Mucosa of stomach (tissue), 1 donor: ENCODE data around the gene SUGT1.

ENCODE experiments used
- H3K27me3 ChIP-seq: one replicate; pipeline ENCODE4 v1.7.0; 2013; ENCODE audit warnings: mild to moderate bottlenecking, low read length; ENCODE audit not compliant: control insufficient read depth, insufficient read depth
- H3K36me3 ChIP-seq: one replicate; pipeline ENCODE4 v1.7.0; 2013; ENCODE audit warnings: low read length; ENCODE audit not compliant: control insufficient read depth, insufficient read depth
- H3K4me1 ChIP-seq: one replicate; pipeline ENCODE4 v1.7.0; 2013; ENCODE audit warnings: mild to moderate bottlenecking, low read length; ENCODE audit not compliant: control insufficient read depth, insufficient read depth
- H3K4me3 ChIP-seq: one replicate; pipeline ENCODE4 v1.7.0; 2013; ENCODE audit warnings: low read length
- H3K9ac ChIP-seq: one replicate; pipeline ENCODE4 v1.7.0; 2013; ENCODE audit warnings: mild to moderate bottlenecking, low read length, moderate library complexity
- H3K9me3 ChIP-seq: one replicate; pipeline ENCODE4 v1.7.0; 2013; ENCODE audit warnings: mild to moderate bottlenecking, low read length, moderate library complexity; ENCODE audit not compliant: control insufficient read depth
- donor health status: Pancreatic carcinoma.

Gene SUGT1

GRCh38 chr13:52638666-52639328 lies 13.8 kb upstream of the SUGT1 start:
- no peaks in the 10 kb centered on the region for H3K4me1 ChIP-seq
- H3K36me3 ChIP-seq = no peaks in the 10 kb centered on the region
- H3K9ac ChIP-seq = no peak overlapping the region
- no peak overlapping the region for H3K4me3 ChIP-seq
- H3K27me3 ChIP-seq = no peaks in the 10 kb centered on the region
- H3K9me3 ChIP-seq = no peaks in the 10 kb centered on the region

- Histone ChIP-seq H3K9ac (no peak within 1 kb of the TSS), H3K4me3 (no peak within 1 kb of the TSS), H3K4me1 (no peaks in the 10 kb centered on the region), H3K36me3 (no peaks in the 10 kb centered on the region), H3K27me3 (no peaks in the 10 kb centered on the region), H3K9me3 (no peaks in the 10 kb centered on the region)
These were observed 10.5 kb upstream of the SUGT1 start, which contains the start of gene HNRNPA1L2 for GRCh38 chr13:52642131-52642530. Gene HNRNPA1L2 (plus strand): TSS chr13:52642431. CDS start chr13:52642493, 62 bp downstream.

GRCh38 chr13:52644108-52644507 lies 8.5 kb upstream of the SUGT1 start:
- Histone ChIP-seq H3K4me3 (no peak overlapping the region), H3K36me3 (no peaks in the 10 kb centered on the region), H3K9me3 (no peaks in the 10 kb centered on the region), H3K9ac (no peak overlapping the region), H3K27me3 (no peaks in the 10 kb centered on the region), H3K4me1 (no peaks in the 10 kb centered on the region)

GRCh38 chr13:52646967-52647366 lies 5.7 kb upstream of the SUGT1 start:
- no peaks in the 10 kb centered on the region for H3K9me3 ChIP-seq
- no peak overlapping the region for H3K4me3 ChIP-seq
- peaks cover 7% of the 10 kb centered on the region for H3K4me1 ChIP-seq
- H3K36me3 ChIP-seq = no peaks in the 10 kb centered on the region
- H3K9ac ChIP-seq = no peak overlapping the region
- no peaks in the 10 kb centered on the region for H3K27me3 ChIP-seq

- H3K27me3 ChIP-seq = no peaks in the 10 kb centered on the region
- no peak overlapping the region for H3K9ac ChIP-seq
- H3K9me3 ChIP-seq = no peaks in the 10 kb centered on the region
- H3K4me3 ChIP-seq = no peak overlapping the region
- no peaks in the 10 kb centered on the region for H3K36me3 ChIP-seq
- peaks cover 11% of the 10 kb centered on the region for H3K4me1 ChIP-seq
These were observed 1.9 kb upstream of the SUGT1 start for GRCh38 chr13:52650731-52651130.

DNA sequence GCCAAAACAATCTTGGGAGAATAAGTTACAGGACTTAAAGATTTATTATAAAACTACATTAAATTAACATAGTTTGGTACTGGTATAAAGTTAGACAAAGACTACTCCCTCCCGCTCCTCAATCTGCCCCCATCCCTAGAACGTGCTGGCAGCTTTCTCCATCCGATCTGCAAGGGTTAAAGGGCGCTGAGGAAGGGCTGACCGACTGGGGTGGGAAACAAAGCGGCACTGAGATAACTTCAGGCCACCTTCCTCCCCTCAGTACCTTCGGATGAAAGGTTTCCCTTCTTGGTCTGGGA lies 790 bp upstream of the SUGT1 start:
- H3K9me3 ChIP-seq = no peaks in the 10 kb centered on the region
- peaks cover 11% of the 10 kb centered on the region for H3K4me1 ChIP-seq
- H3K36me3 ChIP-seq = no peaks in the 10 kb centered on the region
- no peaks in the 10 kb centered on the region for H3K27me3 ChIP-seq
- H3K9ac ChIP-seq = peak overlapping the region; percentile 85
- peak overlapping the region; percentile 78 for H3K4me3 ChIP-seq

DNA sequence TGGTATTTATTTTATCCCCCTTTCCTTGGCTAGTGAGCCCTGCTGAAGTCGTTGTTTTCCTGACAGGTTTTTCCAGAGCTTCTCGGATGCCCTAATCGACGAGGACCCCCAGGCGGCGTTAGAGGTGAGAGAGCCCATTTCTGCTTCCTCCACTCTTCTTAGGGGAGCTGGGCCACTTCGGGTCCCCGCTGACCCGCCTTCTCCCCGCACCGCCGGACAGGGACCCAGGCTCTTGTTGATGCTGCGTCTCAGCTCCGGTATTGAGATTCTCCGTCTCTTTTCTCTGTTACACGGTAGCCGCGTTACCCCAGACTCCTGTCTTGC lies 306 bp downstream of the SUGT1 start:
- H3K4me3 ChIP-seq = peak overlapping the region; percentile 78
- H3K36me3 ChIP-seq = no peaks in the 10 kb centered on the region
- peak overlapping the region; percentile 85 for H3K9ac ChIP-seq
- H3K9me3 ChIP-seq = no peaks in the 10 kb centered on the region
- H3K27me3 ChIP-seq = no peaks in the 10 kb centered on the region
- H3K4me1 ChIP-seq = peaks cover 11% of the 10 kb centered on the region

DNA sequence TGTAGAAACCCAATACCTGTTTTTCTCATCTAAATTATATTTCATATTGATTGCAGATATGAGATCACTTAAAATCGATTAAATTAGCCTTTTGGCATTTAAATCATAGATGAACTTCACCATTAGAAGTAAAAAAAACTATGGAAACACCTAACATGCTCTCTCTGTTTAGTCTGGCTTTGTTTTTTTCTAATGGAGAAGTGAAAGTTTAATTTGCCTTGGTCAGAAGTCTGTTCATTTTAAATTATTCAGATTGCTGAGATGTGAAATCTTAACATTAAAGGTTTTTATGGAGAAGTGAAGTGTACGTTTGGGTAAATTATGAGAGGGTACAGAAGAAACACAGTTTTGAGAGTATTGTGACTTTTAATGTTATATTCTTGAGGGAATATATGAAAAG lies 6.7 kb downstream of the SUGT1 start:
- Histone ChIP-seq H3K27me3 (no peaks in the 10 kb centered on the region), H3K9ac (no peak overlapping the region), H3K36me3 (no peaks in the 10 kb centered on the region), H3K4me3 (no peak overlapping the region), H3K9me3 (no peaks in the 10 kb centered on the region), H3K4me1 (no peaks in the 10 kb centered on the region)

GRCh38 chr13:52664272-52664671 lies 11.6 kb downstream of the SUGT1 start:
- no peaks in the 10 kb centered on the region for H3K4me1 ChIP-seq
- H3K27me3 ChIP-seq = no peaks in the 10 kb centered on the region
- no peaks in the 10 kb centered on the region for H3K9me3 ChIP-seq
- no peak overlapping the region for H3K4me3 ChIP-seq
- H3K36me3 ChIP-seq = no peaks in the 10 kb centered on the region
- no peak overlapping the region for H3K9ac ChIP-seq

GRCh38 chr13:52665325-52665724 lies 12.7 kb downstream of the SUGT1 start:
- no peak overlapping the region for H3K4me3 ChIP-seq
- H3K9me3 ChIP-seq = no peaks in the 10 kb centered on the region
- H3K36me3 ChIP-seq = no peaks in the 10 kb centered on the region
- no peaks in the 10 kb centered on the region for H3K4me1 ChIP-seq
- no peaks in the 10 kb centered on the region for H3K27me3 ChIP-seq
- H3K9ac ChIP-seq = no peak overlapping the region

DNA sequence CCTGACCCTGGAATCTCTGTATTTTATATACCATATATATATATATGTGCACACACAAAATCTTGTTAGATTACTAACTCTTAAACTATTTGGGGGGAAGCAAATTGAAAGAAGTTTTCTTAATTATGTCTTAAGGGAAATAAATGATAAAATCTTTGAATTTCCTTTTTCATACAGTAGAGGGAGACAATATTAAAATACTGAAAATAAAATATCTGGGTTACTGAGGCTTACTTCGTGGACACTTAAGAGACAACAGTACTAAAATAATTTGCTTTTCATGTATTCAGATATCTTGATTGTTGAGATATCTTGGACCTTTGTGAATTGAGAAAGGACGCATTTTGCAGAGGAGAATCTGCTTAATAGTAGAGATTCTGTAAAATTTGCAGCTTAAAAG lies 17.0 kb downstream of the SUGT1 start:
- Histone ChIP-seq H3K9ac (no peak overlapping the region), H3K9me3 (no peaks in the 10 kb centered on the region), H3K4me3 (no peak overlapping the region), H3K27me3 (no peaks in the 10 kb centered on the region), H3K36me3 (no peaks in the 10 kb centered on the region), H3K4me1 (no peaks in the 10 kb centered on the region)

DNA sequence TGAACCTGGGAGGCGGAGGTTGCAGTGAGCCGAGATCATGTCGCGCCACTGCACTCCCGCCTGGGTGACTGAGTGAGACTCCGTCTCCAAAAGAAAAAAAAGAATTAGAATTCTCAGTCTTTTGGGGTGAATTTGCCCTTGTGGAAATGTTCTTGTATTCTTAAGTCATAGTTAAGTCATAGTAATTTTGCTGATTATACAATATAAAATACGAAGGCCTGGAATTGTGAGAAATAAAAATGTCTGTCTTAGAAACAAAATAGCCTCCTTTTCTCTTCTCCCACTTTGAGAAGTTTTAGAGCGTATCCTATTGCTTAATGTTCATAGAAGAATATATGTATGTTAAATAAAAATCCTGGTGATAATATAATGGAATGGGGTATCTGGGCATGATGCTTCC lies 18.1 kb downstream of the SUGT1 start:
- Histone ChIP-seq H3K4me1 (no peaks in the 10 kb centered on the region), H3K9me3 (no peaks in the 10 kb centered on the region), H3K9ac (no peak overlapping the region), H3K4me3 (no peak overlapping the region), H3K27me3 (no peaks in the 10 kb centered on the region), H3K36me3 (no peaks in the 10 kb centered on the region)

DNA sequence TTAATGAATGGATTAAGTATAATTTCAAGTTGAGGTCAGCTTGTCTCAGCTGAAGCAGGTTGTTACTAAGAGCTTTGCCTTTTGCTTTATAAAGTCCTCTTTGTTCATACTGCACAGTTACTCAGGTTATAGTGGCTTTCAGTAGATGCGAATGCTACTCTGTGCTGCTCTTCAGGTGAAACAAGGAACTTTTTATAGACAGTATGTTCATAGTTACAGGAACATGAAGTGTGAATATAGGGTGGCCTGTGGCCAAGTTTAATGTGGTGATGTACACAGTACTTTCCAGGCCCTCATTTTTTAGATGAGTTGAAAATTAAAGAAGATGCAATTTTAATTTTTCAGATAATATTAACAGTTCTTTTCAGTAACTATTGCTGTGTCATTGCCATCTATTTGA lies 20.8 kb downstream of the SUGT1 start:
- Histone ChIP-seq H3K4me1 (no peaks in the 10 kb centered on the region), H3K27me3 (no peaks in the 10 kb centered on the region), H3K4me3 (no peak overlapping the region), H3K9ac (no peak overlapping the region), H3K36me3 (no peaks in the 10 kb centered on the region), H3K9me3 (no peaks in the 10 kb centered on the region)
